H1 (cell line): ENCODE measurements around the gene CFDP1.
A peak's percentile ranks its signal among the peaks of the same experiment; 100 is the strongest.

Experiments
- ATF2 ChIP-seq: IDR thresholded peaks from 2 replicates; pipeline ENCODE4 v1.6.1; 2012; ENCODE audit warnings: low read length, inconsistent platforms
- CEBPB ChIP-seq: IDR thresholded peaks from 2 replicates; pipeline ENCODE4 v1.6.1; 2012; ENCODE audit warnings: low read depth, low read length
- CTCF ChIP-seq, 3 experiments: IDR thresholded peaks; 1 replicate in 2 of 3; 2 replicates in 1 of 3; pipeline versions ENCODE4 v1.5.1 to v1.6.1; 2011; ENCODE audit warnings: low read length in 3 of 3, mild to moderate bottlenecking in 3 of 3, inconsistent platforms in 2 of 3, low read depth in 1 of 3, moderate library complexity in 1 of 3; ENCODE audit not compliant: insufficient read depth in 1 of 3; ENCODE audit errors: control extremely low read depth in 1 of 3
- EGR1 ChIP-seq: IDR thresholded peaks from 2 replicates; pipeline ENCODE4 v1.6.1; 2011; ENCODE audit warnings: low read depth, low read length, borderline replicate concordance
- EP300 ChIP-seq, 2 experiments: IDR thresholded peaks; 1 replicate in 1 of 2; 2 replicates in 1 of 2; pipeline ENCODE4 v1.6.1; 2011 to 2012; ENCODE audit warnings: low read depth in 2 of 2, low read length in 2 of 2, mild to moderate bottlenecking in 2 of 2, borderline replicate concordance in 1 of 2, inconsistent platforms in 1 of 2, moderate library complexity in 1 of 2
- MAX ChIP-seq: IDR thresholded peaks from 2 replicates; pipeline ENCODE4 v1.6.1; 2012; ENCODE audit warnings: inconsistent platforms
- PHF8 ChIP-seq: fragments of 200-600 bp; sonication (generic); conservative IDR thresholded peaks from 2 replicates; pipeline ENCODE4 v1.7.1; 2012; ENCODE audit warnings: low read depth, mild to moderate bottlenecking, inconsistent platforms, low read length, moderate library complexity
- POLR2A ChIP-seq, 2 experiments: IDR thresholded peaks; 1 replicate in 1 of 2; 2 replicates in 1 of 2; pipeline ENCODE4 v1.6.1; 2011; ENCODE audit warnings: low read depth in 2 of 2, low read length in 2 of 2, mild to moderate bottlenecking in 2 of 2; ENCODE audit errors: control extremely low read depth in 1 of 2
- POLR2AphosphoS5 ChIP-seq: IDR thresholded peaks from 2 replicates; pipeline ENCODE4 v1.6.1; 2011; ENCODE audit warnings: low read depth, low read length
- SP1 ChIP-seq: IDR thresholded peaks from 2 replicates; pipeline ENCODE4 v1.6.1; 2011; ENCODE audit warnings: low read depth, low read length
- SUZ12 ChIP-seq: fragments of 200-600 bp; sonication (generic); IDR thresholded peaks from 2 replicates; pipeline ENCODE4 v1.6.1; 2012; ENCODE audit warnings: mild to moderate bottlenecking, inconsistent platforms, low read length, moderate library complexity, mixed read lengths
- TAF1 ChIP-seq: IDR thresholded peaks from 2 replicates; pipeline ENCODE4 v1.6.1; 2011; ENCODE audit warnings: mild to moderate bottlenecking, low read depth, low read length

- TF ChIP-seq CTCF (IDR thresholded peaks at IDR 0.05; ENCODE audit: control extremely low read depth in 1 of 3, insufficient read depth in 1 of 3, low read depth in 1 of 3, low read length in 3 of 3) = no peak
- TF ChIP-seq ATF2 = no peak
- TF ChIP-seq EGR1 = no peak
- TF ChIP-seq EP300 (IDR thresholded peaks at IDR 0.05; ENCODE audit: borderline replicate concordance in 1 of 2, low read depth in 2 of 2, low read length in 2 of 2) = no peak
- TF ChIP-seq CEBPB = no peak
- peak in 1 of 2 experiments; percentile 57; a peak in 1 of 3 replicates for TF ChIP-seq POLR2A (IDR thresholded peaks at IDR 0.05; ENCODE audit: control extremely low read depth in 1 of 2, low read depth in 2 of 2, low read length in 2 of 2)
- TF ChIP-seq MAX = no peak
- no peak for TF ChIP-seq SUZ12
- no peak for TF ChIP-seq PHF8
- no peak for TF ChIP-seq SP1
- TF ChIP-seq POLR2AphosphoS5 = 0 out of 2 replicates have a peak, but pooled peaks have one; percentile 27
- peak; percentile 56 for TF ChIP-seq TAF1
Observed at GRCh38 chr16:75420987-75421819, 12.1 kb downstream of the CFDP1 start.
